HEK293 (cell line): ENCODE data around the gene GPATCH11.

ENCODE experiments used
- CTCF ChIA-PET: fragments of 350-600 bp; formaldehyde crosslinking; extraction: SDS; loops from one replicate; lab custom pipeline; 2021; ENCODE audit warnings: antibody characterized with exemption; lab: Yijun Ruan, JAX
- POLR2A ChIA-PET: fragments of 300-600 bp; formaldehyde crosslinking; extraction: SDS; loops from one replicate; lab custom pipeline; 2020; ENCODE audit warnings: antibody characterized with exemption, inconsistent platforms; lab: Yijun Ruan, JAX
- H3K27ac ChIP-seq: fragments of 200-500 bp; sonication (Bioruptor generic); 2 replicates; pipeline ENCODE4 v1.5.1; 2014; ENCODE audit warnings: low read depth, low read length, control low read depth, inconsistent platforms; ENCODE audit errors: extremely low read depth
- H3K36me3 ChIP-seq, 2 experiments: fragments of 200-500 bp in 1 of 2; sonication (Bioruptor generic) in 1 of 2; 1 replicate in 1 of 2; 2 replicates in 1 of 2; pipeline ENCODE4 v1.5.1; 2014 to 2017; ENCODE audit warnings: inconsistent platforms in 2 of 2, low read length in 2 of 2; ENCODE audit not compliant: control insufficient read depth in 2 of 2, insufficient read depth in 1 of 2
- H3K4me1 ChIP-seq: fragments of 200-500 bp; sonication (Bioruptor generic); 2 replicates; pipeline ENCODE4 v1.5.1; 2014; ENCODE audit warnings: mild to moderate bottlenecking, low read length, inconsistent platforms; ENCODE audit not compliant: control insufficient read depth, insufficient read depth
- H3K4me3 ChIP-seq: 2 replicates; pipeline ENCODE4 v1.5.1; 2011; ENCODE audit warnings: low read depth, mild to moderate bottlenecking, control low read depth, low read length, moderate library complexity
- H3K9me3 ChIP-seq: fragments of 200-500 bp; sonication (Bioruptor generic); 2 replicates; pipeline ENCODE4 v1.5.1; 2014; ENCODE audit warnings: low read depth, low read length, inconsistent platforms; ENCODE audit not compliant: control insufficient read depth, insufficient read depth
- CTCF ChIP-seq: fragments of 450-650 bp; formaldehyde crosslinking; IDR thresholded peaks from 2 replicates; pipeline ENCODE4 v1.5.1; 2016; ENCODE audit warnings: missing biosample characterization, missing genetic modification characterization
- GLI4 ChIP-seq: fragments of 450-650 bp; formaldehyde crosslinking; IDR thresholded peaks from 2 replicates; pipeline ENCODE4 v1.5.1; 2016; ENCODE audit warnings: missing biosample characterization, missing genetic modification characterization
- PRDM2 ChIP-seq: fragments of 450-650 bp; formaldehyde crosslinking; IDR thresholded peaks from 2 replicates; pipeline ENCODE4 v1.5.1; 2016; ENCODE audit warnings: missing biosample characterization, missing genetic modification characterization, borderline replicate concordance
- ZBTB26 ChIP-seq: fragments of 450-650 bp; formaldehyde crosslinking; optimal IDR thresholded peaks from 2 replicates; pipeline ENCODE3; 2016; ENCODE audit warnings: missing biosample characterization, mild to moderate bottlenecking, missing genetic modification characterization
- ZBTB44 ChIP-seq: fragments of 450-650 bp; IDR thresholded peaks from 2 replicates; pipeline ENCODE4 v1.5.1; 2018; ENCODE audit warnings: missing biosample characterization, mild to moderate bottlenecking, missing genetic modification characterization
- ZNF221 ChIP-seq: fragments of 450-650 bp; formaldehyde crosslinking; IDR thresholded peaks from 2 replicates; pipeline ENCODE4 v1.5.1; 2017; ENCODE audit warnings: missing biosample characterization, missing genetic modification characterization, borderline replicate concordance
- ZNF23 ChIP-seq: fragments of 450-650 bp; formaldehyde crosslinking; IDR thresholded peaks from 2 replicates; pipeline ENCODE4 v1.5.1; 2016; ENCODE audit warnings: missing biosample characterization, missing genetic modification characterization, borderline replicate concordance
- ZNF302 ChIP-seq: fragments of 450-650 bp; formaldehyde crosslinking; IDR thresholded peaks from 2 replicates; pipeline ENCODE4 v1.5.1; 2016; ENCODE audit warnings: missing biosample characterization, missing genetic modification characterization, low read depth
- ZNF335 ChIP-seq: fragments of 450-650 bp; formaldehyde crosslinking; conservative IDR thresholded peaks from 2 replicates; pipeline ENCODE4 v1.5.1; 2016; ENCODE audit warnings: missing biosample characterization, missing genetic modification characterization
- ZNF473 ChIP-seq: fragments of 450-650 bp; formaldehyde crosslinking; IDR thresholded peaks from 2 replicates; pipeline ENCODE4 v1.5.1; 2017; ENCODE audit warnings: missing biosample characterization, missing genetic modification characterization
- ZNF488 ChIP-seq: fragments of 450-650 bp; formaldehyde crosslinking; IDR thresholded peaks from 2 replicates; pipeline ENCODE4 v1.5.1; 2016; ENCODE audit warnings: missing biosample characterization, missing genetic modification characterization
- ZNF596 ChIP-seq: fragments of 450-650 bp; IDR thresholded peaks from 2 replicates; pipeline ENCODE4 v1.5.0; 2018; ENCODE audit warnings: missing biosample characterization, mild to moderate bottlenecking, missing genetic modification characterization, moderate library complexity
- ZNF623 ChIP-seq: fragments of 450-650 bp; formaldehyde crosslinking; IDR thresholded peaks from 2 replicates; pipeline ENCODE4 v1.5.1; 2016; ENCODE audit warnings: missing biosample characterization, missing genetic modification characterization
- ZNF747 ChIP-seq: fragments of 450-650 bp; formaldehyde crosslinking; IDR thresholded peaks from 2 replicates; pipeline ENCODE4 v1.5.1; 2016; ENCODE audit warnings: missing biosample characterization, missing genetic modification characterization

The GPATCH11 gene

GRCh38 chr2:37039580-37039979 lies 44.7 kb upstream of the GPATCH11 start:
- POLR2A ChIA-PET = no interaction called here
- CTCF ChIA-PET = interaction anchor here (0.7 kb wide), 1 partner anchor 150 kb away, joined by 3 read pairs; no protein-coding TSS in a partner anchor

GRCh38 chr2:37052600-37053332 lies 31.6 kb upstream of the GPATCH11 start:
- Histone ChIP-seq H3K4me3 (no peak overlapping the region), H3K36me3 (peaks cover 28 to 54% of the 10 kb centered on the region in 2 experiments), H3K27ac (no peak overlapping the region), H3K9me3 (no peaks in the 10 kb centered on the region), H3K4me1 (no peaks in the 10 kb centered on the region)
- TF ChIP-seq ZNF747 (tag by site-specific recombination) (no peak), ZNF335 (tag by site-specific recombination) (no peak), ZBTB44 (tag by site-specific recombination) (0 out of 2 replicates have a peak, but pooled peaks have one; percentile 21)
- CTCF ChIA-PET = no interaction called here
- POLR2A ChIA-PET = no interaction called here

More at GRCh38 chr2:37039580-37039979, 44.7 kb upstream of the GPATCH11 start:
- Histone ChIP-seq H3K4me3 (no peak overlapping the region), H3K4me1 (no peaks in the 10 kb centered on the region), H3K27ac (no peak overlapping the region), H3K36me3 (peaks cover 12 to 19% of the 10 kb centered on the region in 2 experiments), H3K9me3 (no peaks in the 10 kb centered on the region)
- TF ChIP-seq ZNF596 (tag by site-specific recombination) (no peak), PRDM2 (tag by site-specific recombination) (no peak), ZNF302 (tag by site-specific recombination) (no peak), ZNF23 (tag by site-specific recombination) (no peak), ZNF221 (no peak), ZBTB26 (tag by site-specific recombination) (no peak)

- no peak overlapping the region for H3K27ac ChIP-seq
- CTCF ChIA-PET = no interaction called here
- peaks cover 55 to 67% of the 10 kb centered on the region in 2 experiments for H3K36me3 ChIP-seq
- no peaks in the 10 kb centered on the region for H3K9me3 ChIP-seq
- POLR2A ChIA-PET = no interaction called here
- no peak overlapping the region for H3K4me3 ChIP-seq
- H3K4me1 ChIP-seq = no peaks in the 10 kb centered on the region
- no peak for TF ChIP-seq ZNF488 (tag by site-specific recombination)
- no peak for TF ChIP-seq ZNF473 (tag by site-specific recombination)
- no peak for TF ChIP-seq GLI4 (tag by site-specific recombination)
- TF ChIP-seq CTCF (tag by site-specific recombination) = no peak
- no peak for TF ChIP-seq ZNF623 (tag by site-specific recombination)
Measured at GRCh38 chr2:37059841-37060240, 24.5 kb upstream of the GPATCH11 start.
